Suprapubic skin (tissue), 3 donors: ENCODE results near the gene NR1H4.

Experiments used
- CTCF ChIP-seq, 2 donors: fragments of 200-600 bp in 1 of 2; fragments of 450-650 bp in 1 of 2; sonication (generic) in 1 of 2; IDR thresholded peaks; one replicate each; pipeline ENCODE4 v1.5.1; 2016 to 2019; ENCODE audit warnings: antibody characterized with exemption in 2 of 2, mild to moderate bottlenecking in 1 of 2, moderate library complexity in 1 of 2
- POLR2A ChIP-seq, 2 donors: fragments of 450-650 bp; IDR thresholded peaks; one replicate each; pipeline ENCODE4 v1.6.1; 2017; ENCODE audit warnings: antibody characterized with exemption in 2 of 2, mild to moderate bottlenecking in 2 of 2, moderate library complexity in 2 of 2

- TF ChIP-seq CTCF (IDR thresholded peaks at IDR 0.05) (no peak), POLR2A (IDR thresholded peaks at IDR 0.05) (no peak)
These were observed 2.5 kb downstream of the NR1H4 start for GRCh38 chr12:100476013-100476751.
